Measurements from ENCODE around the gene ADCY2. TPM values are rescaled to one million over a fixed set of nuclear protein-coding genes. Genes with fewer than 3 reads are reported as not detected.
"Not testable (repeated sequence)": the region's sequence is repeated elsewhere in the genome, so short reads cannot be mapped to it uniquely, and the experiment has no call there.

The ADCY2 gene
- total and polyA plus RNA-seq, 3 experiments from 2014 or later, result not detected

GRCh38 chr5:7419846-7420245 lies 23.9 kb downstream of the ADCY2 start:
- H3K27ac Mint-ChIP-seq, result no peak overlapping the region
- no peaks in the 10 kb centered on the region for H3K4me1 ChIP-seq (ENCODE audit: insufficient read depth, low read length)

GRCh38 chr5:7420510-7421280 lies 24.8 kb downstream of the ADCY2 start:
- Mint-ChIP-seq H3K4me3 (no peak overlapping the region), H3K36me3 (no peaks in the 10 kb centered on the region), H3K27ac (no peak overlapping the region), H3K4me1 (no peaks in the 10 kb centered on the region), H3K27me3 (peaks cover 0 to 9% of the 10 kb centered on the region in 2 donors), H3K9me3 (peaks cover 3 to 5% (median 4%) of the 10 kb centered on the region in 5 donors)
- Histone ChIP-seq H3K27me3 (ENCODE audit: insufficient read depth, low read length, poor library complexity, severe bottlenecking) (no peaks in the 10 kb centered on the region), H3K9me3 (ENCODE audit: low read length) (no peaks in the 10 kb centered on the region), H3K36me3 (ENCODE audit: insufficient read depth, low read length) (no peaks in the 10 kb centered on the region), H3K4me3 (ENCODE audit: low read length) (no peak overlapping the region), H3K4me1 (ENCODE audit: insufficient read depth, low read length) (no peaks in the 10 kb centered on the region), H3K27ac (ENCODE audit: low read depth, low read length) (no peak overlapping the region)
- ChIA-PET CTCF (no interaction called here), POLR2A (no interaction called here)
- no peak for DNase-seq

More at GRCh38 chr5:7419846-7420245, 23.9 kb downstream of the ADCY2 start:
- Histone ChIP-seq H3K36me3 (ENCODE audit: insufficient read depth, low read length) (no peaks in the 10 kb centered on the region), H3K27ac (ENCODE audit: low read depth, low read length) (no peak overlapping the region), H3K4me3 (ENCODE audit: low read length) (no peak overlapping the region), H3K27me3 (ENCODE audit: insufficient read depth, low read length, poor library complexity, severe bottlenecking) (no peaks in the 10 kb centered on the region), H3K9me3 (ENCODE audit: low read length) (no peaks in the 10 kb centered on the region)
- CTCF ChIA-PET, result no interaction called here
- H3K4me3 Mint-ChIP-seq, result no peak overlapping the region
- no peaks in the 10 kb centered on the region for H3K4me1 Mint-ChIP-seq
- peaks cover 0 to 9% of the 10 kb centered on the region in 2 donors for H3K27me3 Mint-ChIP-seq
- H3K36me3 Mint-ChIP-seq, result no peaks in the 10 kb centered on the region
- POLR2A ChIA-PET, result no interaction called here
- no peak for DNase-seq
- H3K9me3 Mint-ChIP-seq, result peaks cover 3 to 7% (median 4%) of the 10 kb centered on the region in 5 donors

- Histone ChIP-seq H3K36me3 (ENCODE audit: insufficient read depth, low read length) (no peaks in the 10 kb centered on the region), H3K27me3 (ENCODE audit: insufficient read depth, low read length, poor library complexity, severe bottlenecking) (no peaks in the 10 kb centered on the region), H3K4me3 (ENCODE audit: low read length) (no peak overlapping the region), H3K27ac (ENCODE audit: low read depth, low read length) (no peak overlapping the region), H3K9me3 (ENCODE audit: low read length) (no peaks in the 10 kb centered on the region), H3K4me1 (ENCODE audit: insufficient read depth, low read length) (no peaks in the 10 kb centered on the region)
- ChIA-PET POLR2A (no interaction called here), CTCF (no interaction called here)
- no peak overlapping the region for H3K4me3 Mint-ChIP-seq
- DNase-seq, result no peak
- no peak overlapping the region for H3K27ac Mint-ChIP-seq
- peaks cover 0 to 7% of the 10 kb centered on the region in 2 donors for H3K27me3 Mint-ChIP-seq
- no peaks in the 10 kb centered on the region for H3K36me3 Mint-ChIP-seq
- peaks cover 0 to 5% (median 2%) of the 10 kb centered on the region in 5 donors for H3K9me3 Mint-ChIP-seq
- H3K4me1 Mint-ChIP-seq, result no peaks in the 10 kb centered on the region
Observed at GRCh38 chr5:7422316-7423106, 26.6 kb downstream of the ADCY2 start.

GRCh38 chr5:7423231-7423630 lies 27.3 kb downstream of the ADCY2 start:
- H3K4me1 Mint-ChIP-seq; H3K27me3 ChIP-seq (ENCODE audit: insufficient read depth, low read length, poor library complexity, severe bottlenecking); H3K36me3 ChIP-seq (ENCODE audit: insufficient read depth, low read length); H3K27ac ChIP-seq (ENCODE audit: low read depth, low read length); H3K9me3 Mint-ChIP-seq; H3K9me3 ChIP-seq (ENCODE audit: low read length); H3K27ac Mint-ChIP-seq; H3K4me3 Mint-ChIP-seq; DNase-seq; CTCF ChIA-PET; H3K36me3 Mint-ChIP-seq; H3K27me3 Mint-ChIP-seq; POLR2A ChIA-PET; H3K4me3 ChIP-seq (ENCODE audit: low read length); H3K4me1 ChIP-seq (ENCODE audit: insufficient read depth, low read length): not testable (repeated sequence)

GRCh38 chr5:7425830-7426229 lies 29.9 kb downstream of the ADCY2 start:
- POLR2A ChIA-PET, result no interaction called here
- Histone ChIP-seq H3K36me3 (ENCODE audit: insufficient read depth, low read length) (no peaks in the 10 kb centered on the region), H3K27me3 (ENCODE audit: insufficient read depth, low read length, poor library complexity, severe bottlenecking) (no peaks in the 10 kb centered on the region), H3K9me3 (ENCODE audit: low read length) (no peaks in the 10 kb centered on the region), H3K4me1 (ENCODE audit: insufficient read depth, low read length) (no peaks in the 10 kb centered on the region), H3K4me3 (ENCODE audit: low read length) (no peak overlapping the region), H3K27ac (ENCODE audit: low read depth, low read length) (no peak overlapping the region)
- Mint-ChIP-seq H3K4me1 (no peaks in the 10 kb centered on the region), H3K4me3 (no peak overlapping the region), H3K27ac (no peak overlapping the region), H3K36me3 (no peaks in the 10 kb centered on the region), H3K9me3 (peaks cover 0 to 2% (median 2%) of the 10 kb centered on the region in 5 donors), H3K27me3 (peaks cover 0 to 2% of the 10 kb centered on the region in 2 donors)
- DNase-seq, result no peak
- CTCF ChIA-PET, result no interaction called here

GRCh38 chr5:7426284-7426683 lies 30.3 kb downstream of the ADCY2 start:
- POLR2A ChIA-PET, result no interaction called here
- CTCF ChIA-PET, result no interaction called here
- no peak for DNase-seq
- Mint-ChIP-seq H3K27me3 (peaks cover 0 to 2% of the 10 kb centered on the region in 2 donors), H3K27ac (no peak overlapping the region), H3K4me3 (no peak overlapping the region), H3K9me3 (peaks cover 0 to 2% (median 1%) of the 10 kb centered on the region in 5 donors), H3K4me1 (no peaks in the 10 kb centered on the region), H3K36me3 (no peaks in the 10 kb centered on the region)
- no peak overlapping the region for H3K27ac ChIP-seq (ENCODE audit: low read depth, low read length)
- no peaks in the 10 kb centered on the region for H3K27me3 ChIP-seq (ENCODE audit: insufficient read depth, low read length, poor library complexity, severe bottlenecking)
- H3K4me1 ChIP-seq (ENCODE audit: insufficient read depth, low read length), result no peaks in the 10 kb centered on the region
- no peaks in the 10 kb centered on the region for H3K36me3 ChIP-seq (ENCODE audit: insufficient read depth, low read length)
- no peaks in the 10 kb centered on the region for H3K9me3 ChIP-seq (ENCODE audit: low read length)
- H3K4me3 ChIP-seq (ENCODE audit: low read length), result no peak overlapping the region

- CTCF ChIA-PET, result no interaction called here
- H3K4me3 Mint-ChIP-seq, result no peak overlapping the region
- no peak overlapping the region for H3K27ac ChIP-seq (ENCODE audit: low read depth, low read length)
- no peaks in the 10 kb centered on the region for H3K27me3 ChIP-seq (ENCODE audit: insufficient read depth, low read length, poor library complexity, severe bottlenecking)
- H3K36me3 ChIP-seq (ENCODE audit: insufficient read depth, low read length), result no peaks in the 10 kb centered on the region
- no peak for DNase-seq
- no peak overlapping the region for H3K27ac Mint-ChIP-seq
- peaks cover 0 to 1% of the 10 kb centered on the region in 2 donors for H3K27me3 Mint-ChIP-seq
- H3K4me3 ChIP-seq (ENCODE audit: low read length), result no peak overlapping the region
- no peaks in the 10 kb centered on the region for H3K36me3 Mint-ChIP-seq
- POLR2A ChIA-PET, result no interaction called here
- no peaks in the 10 kb centered on the region for H3K4me1 ChIP-seq (ENCODE audit: insufficient read depth, low read length)
- H3K4me1 Mint-ChIP-seq, result no peaks in the 10 kb centered on the region
- H3K9me3 Mint-ChIP-seq, result no peaks in the 10 kb centered on the region
- no peaks in the 10 kb centered on the region for H3K9me3 ChIP-seq (ENCODE audit: low read length)
Observed at GRCh38 chr5:7434914-7435313, 39.0 kb downstream of the ADCY2 start.

GRCh38 chr5:7435503-7435902 lies 39.6 kb downstream of the ADCY2 start:
- CTCF ChIA-PET, result no interaction called here
- Mint-ChIP-seq H3K9me3 (peaks cover 0 to 2% (median 0%) of the 10 kb centered on the region in 5 donors), H3K36me3 (no peaks in the 10 kb centered on the region), H3K27ac (no peak overlapping the region), H3K27me3 (peaks cover 0 to 1% of the 10 kb centered on the region in 2 donors), H3K4me3 (no peak overlapping the region), H3K4me1 (no peaks in the 10 kb centered on the region)
- Histone ChIP-seq H3K36me3 (ENCODE audit: insufficient read depth, low read length) (no peaks in the 10 kb centered on the region), H3K4me3 (ENCODE audit: low read length) (no peak overlapping the region), H3K9me3 (ENCODE audit: low read length) (no peaks in the 10 kb centered on the region), H3K27ac (ENCODE audit: low read depth, low read length) (no peak overlapping the region), H3K4me1 (ENCODE audit: insufficient read depth, low read length) (no peaks in the 10 kb centered on the region), H3K27me3 (ENCODE audit: insufficient read depth, low read length, poor library complexity, severe bottlenecking) (no peaks in the 10 kb centered on the region)
- POLR2A ChIA-PET, result no interaction called here
- DNase-seq, result no peak
